PC-3 (cell line): ENCODE measurements around the gene CDC6. TPM values are rescaled to one million over a fixed set of nuclear protein-coding genes. Genes with fewer than 3 reads are reported as not detected.

Source experiments
- ATAC-seq: fragments of 200-7000 bp; cut with Tn5 transposase; 2 replicates; pipeline ENCODE4 v1.9.1; 2020; ENCODE audit warnings: mild to moderate bottlenecking, moderate library complexity
- BruUV-seq: library from RNA; stranded (reverse); fragments of 400-500 nt; replicated peaks from 2 replicates; lab custom pipeline; 2021; lab: Mats Ljungman, UMichigan
- CTCF ChIA-PET: fragments of 300-600 bp; sonication (Branson Sonifier 250); formaldehyde crosslinking; loops from one replicate; lab custom pipeline; 2022; ENCODE audit warnings: antibody characterized with exemption; lab: Charles Lee
- POLR2A ChIA-PET: fragments of 300-600 bp; sonication (Branson Sonifier 250); formaldehyde crosslinking; loops from one replicate; lab custom pipeline; 2022; ENCODE audit warnings: antibody characterized with exemption; ENCODE audit not compliant: unreplicated experiment; lab: Charles Lee
- DNase-seq: peaks from one replicate; pipeline ENCODE4 v3.0.0-alpha.2; 2015
- H2AFZ ChIP-seq: fragments of 300-600 bp; sonication (generic); 2 replicates; pipeline ENCODE4 v1.6.0; 2016; ENCODE audit warnings: antibody characterized with exemption, low read length
- H3F3A ChIP-seq: fragments of 300-600 bp; sonication (generic); one replicate; pipeline ENCODE4 v1.6.0; 2017; ENCODE audit warnings: antibody characterized with exemption, low read length, control low read depth, mild to moderate bottlenecking; ENCODE audit not compliant: unreplicated experiment
- H3K27ac ChIP-seq: fragments of 300-600 bp; sonication (generic); 2 replicates; pipeline ENCODE4 v1.5.1; 2016; ENCODE audit warnings: mild to moderate bottlenecking, low read length
- H3K27me3 ChIP-seq: fragments of 300-600 bp; sonication (generic); 2 replicates; pipeline ENCODE4 v1.6.1; 2016; ENCODE audit warnings: low read length, mixed read lengths
- H3K36me3 ChIP-seq: fragments of 300-600 bp; sonication (generic); 2 replicates; pipeline ENCODE4 v1.6.1; 2016; ENCODE audit warnings: low read depth, mixed run types, low read length, mixed read lengths
- H3K4me1 ChIP-seq: fragments of 300-600 bp; sonication (generic); 2 replicates; pipeline ENCODE4 v1.5.1; 2016; ENCODE audit warnings: low read length; ENCODE audit not compliant: insufficient read depth
- H3K4me2 ChIP-seq: fragments of 300-600 bp; sonication (generic); 2 replicates; pipeline ENCODE4 v1.6.0; 2016; ENCODE audit warnings: low read length
- H3K4me3 ChIP-seq: fragments of 300-600 bp; sonication (generic); 2 replicates; pipeline ENCODE4 v1.5.1; 2016; ENCODE audit warnings: mild to moderate bottlenecking, low read length, mixed read lengths
- H3K79me2 ChIP-seq: fragments of 300-600 bp; sonication (generic); 2 replicates; pipeline ENCODE4 v1.6.1; 2017; ENCODE audit warnings: low read length, mixed read lengths
- H3K9ac ChIP-seq: fragments of 300-600 bp; sonication (generic); 2 replicates; pipeline ENCODE4 v1.6.0; 2016; ENCODE audit warnings: mild to moderate bottlenecking, low read length
- H3K9me2 ChIP-seq: fragments of 300-600 bp; sonication (generic); replicated peaks from 2 replicates; pipeline ENCODE4 v1.6.1; 2016; ENCODE audit warnings: mixed run types, low read length, mixed read lengths
- H3K9me3 ChIP-seq: fragments of 300-600 bp; sonication (generic); 2 replicates; pipeline ENCODE4 v1.6.1; 2016; ENCODE audit warnings: low read length, mixed read lengths
- H4K20me1 ChIP-seq: fragments of 300-600 bp; sonication (generic); 2 replicates; pipeline ENCODE4 v1.6.1; 2016; ENCODE audit warnings: low read length, mixed read lengths
- EZH2 ChIP-seq: fragments of 300-600 bp; sonication (generic); IDR thresholded peaks from one replicate; pipeline ENCODE4 v1.6.1; 2017; ENCODE audit warnings: antibody characterized with exemption, mild to moderate bottlenecking, low read length; ENCODE audit not compliant: unreplicated experiment
- EZH2phosphoT487 ChIP-seq: fragments of 300-600 bp; sonication (generic); IDR thresholded peaks from 2 replicates; pipeline ENCODE4 v1.6.1; 2018; ENCODE audit warnings: mild to moderate bottlenecking, antibody characterized with exemption, low read length, borderline replicate concordance
- intact Hi-C: fragments of 100-400 bp; cut with micrococcal nuclease; formaldehyde crosslinking; loops from 2 replicates; pipeline ENCODE4 v1.9.0; 2023
- total RNA-seq: library from RNA; depleted of rRNA; stranded (reverse); fragments of >200 nt; gene quantifications from 2 replicates; pipeline ENCODE4 v1.2.3, GENCODE V29; 2014
- TF ChIP-seq, protein P1 (sequence below): fragments of 300-600 bp; sonication (generic); conservative IDR thresholded peaks from 2 replicates; pipeline ENCODE4 v1.5.1; 2017; ENCODE audit warnings: antibody characterized with exemption, low read depth, mild to moderate bottlenecking, low read length

Gene CDC6
- total RNA-seq, 1 experiment from 2014 or later = 48.9 TPM

DNA sequence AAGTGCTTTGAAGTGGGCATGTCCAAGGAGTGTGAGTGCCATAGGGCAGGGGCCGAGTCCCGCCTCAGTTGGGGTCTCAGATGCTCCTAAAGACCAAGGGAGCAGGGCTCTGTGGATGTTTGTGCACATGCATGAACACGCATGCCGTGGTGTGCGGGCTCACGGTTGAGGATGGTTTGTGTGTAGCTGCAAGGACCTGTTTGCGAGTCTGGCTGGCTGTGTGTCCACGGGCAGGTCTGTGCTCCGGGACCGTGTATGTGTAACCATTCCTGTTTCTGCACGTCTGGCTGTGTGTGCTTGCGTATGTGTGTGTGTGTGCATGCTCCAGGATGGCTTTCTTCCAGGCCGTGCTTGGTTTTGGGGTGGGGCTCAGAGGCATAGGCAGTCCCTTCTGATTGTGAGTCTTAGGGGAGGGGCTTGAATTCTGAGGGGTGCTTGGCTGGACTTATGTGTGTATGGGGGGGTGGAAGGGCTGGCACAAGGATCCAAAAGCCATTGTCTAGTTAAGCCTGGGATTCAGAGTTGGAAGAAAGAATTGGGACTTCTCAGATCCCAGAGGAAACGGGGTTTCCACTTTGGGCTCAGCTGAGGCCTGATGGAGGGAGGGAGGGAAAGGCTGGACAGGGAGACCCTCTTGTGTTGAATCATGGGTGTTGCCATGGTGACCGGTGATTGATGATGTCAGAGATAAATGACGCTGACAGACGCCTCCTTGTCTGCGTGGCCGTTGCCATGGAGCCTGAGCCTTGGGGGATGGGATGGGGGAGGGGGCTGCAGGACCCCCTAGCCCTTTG is 62.4 kb downstream of the CDC6 start:
- Histone ChIP-seq H3K4me3 (no peak overlapping the region), H3K4me1 (no peaks in the 10 kb centered on the region), H3K79me2 (0 out of 2 replicates have a peak, but pooled peaks cover 3% of the 10 kb centered on the region), H3K36me3 (0 out of 2 replicates have a peak, but pooled peaks cover 2% of the 10 kb centered on the region), H3K27ac (no peak overlapping the region), H4K20me1 (no peaks in the 10 kb centered on the region), H3K27me3 (no peaks in the 10 kb centered on the region), H3K9ac (no peak overlapping the region), H2AFZ (no peak overlapping the region), H3K9me3 (no peaks in the 10 kb centered on the region), H3K9me2 (no peaks in the 10 kb centered on the region), H3K4me2 (no peak overlapping the region), H3F3A (no peaks in the 10 kb centered on the region)
- ATAC-seq (no peak), DNase-seq (no peak)
- POLR2A ChIA-PET = no interaction called here
- CTCF ChIA-PET = no interaction called here
- intact Hi-C loops = no loop called here
- TF ChIP-seq EZH2 = no peak
- TF ChIP-seq, protein P1, sequence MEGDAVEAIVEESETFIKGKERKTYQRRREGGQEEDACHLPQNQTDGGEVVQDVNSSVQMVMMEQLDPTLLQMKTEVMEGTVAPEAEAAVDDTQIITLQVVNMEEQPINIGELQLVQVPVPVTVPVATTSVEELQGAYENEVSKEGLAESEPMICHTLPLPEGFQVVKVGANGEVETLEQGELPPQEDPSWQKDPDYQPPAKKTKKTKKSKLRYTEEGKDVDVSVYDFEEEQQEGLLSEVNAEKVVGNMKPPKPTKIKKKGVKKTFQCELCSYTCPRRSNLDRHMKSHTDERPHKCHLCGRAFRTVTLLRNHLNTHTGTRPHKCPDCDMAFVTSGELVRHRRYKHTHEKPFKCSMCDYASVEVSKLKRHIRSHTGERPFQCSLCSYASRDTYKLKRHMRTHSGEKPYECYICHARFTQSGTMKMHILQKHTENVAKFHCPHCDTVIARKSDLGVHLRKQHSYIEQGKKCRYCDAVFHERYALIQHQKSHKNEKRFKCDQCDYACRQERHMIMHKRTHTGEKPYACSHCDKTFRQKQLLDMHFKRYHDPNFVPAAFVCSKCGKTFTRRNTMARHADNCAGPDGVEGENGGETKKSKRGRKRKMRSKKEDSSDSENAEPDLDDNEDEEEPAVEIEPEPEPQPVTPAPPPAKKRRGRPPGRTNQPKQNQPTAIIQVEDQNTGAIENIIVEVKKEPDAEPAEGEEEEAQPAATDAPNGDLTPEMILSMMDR = no peak
- no peak for TF ChIP-seq EZH2phosphoT487
- BruUV-seq = no TSS peak

DNA sequence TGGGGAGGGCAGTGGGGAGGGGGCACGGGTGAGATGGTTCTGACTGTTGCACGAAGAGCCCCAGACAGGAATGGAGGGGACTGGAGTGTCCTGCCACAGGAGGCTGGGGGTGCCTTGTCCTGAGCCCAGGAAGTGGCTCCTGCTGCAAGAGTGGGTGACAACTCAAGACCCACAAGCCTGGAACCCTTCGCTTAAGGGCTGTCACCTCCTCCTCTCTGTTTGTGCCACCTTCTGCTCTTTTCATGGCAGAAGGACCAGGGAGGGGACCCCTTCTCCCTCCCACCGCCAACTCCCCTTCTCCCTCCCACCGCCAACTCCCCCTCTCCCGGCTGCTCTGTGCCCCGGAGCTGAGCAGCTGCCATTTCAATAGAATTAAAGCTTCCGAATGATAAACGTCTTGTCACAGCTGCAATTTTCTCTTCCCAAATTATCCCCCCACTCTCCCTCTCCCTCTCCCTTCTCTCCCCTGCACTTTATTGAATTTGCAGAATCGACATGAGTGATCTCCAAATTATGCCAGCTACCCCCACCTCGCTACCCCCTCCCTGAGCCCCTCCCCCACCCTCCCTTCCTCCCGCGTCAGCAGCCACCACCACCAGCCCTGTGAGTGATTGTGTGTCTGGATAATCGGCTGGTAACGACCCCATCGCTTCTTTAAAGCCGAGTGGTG is 63.1 kb downstream of the CDC6 start:
- POLR2A ChIA-PET = no interaction called here

More for the DNA sequence above, 63.1 kb downstream of the CDC6 start:
- Histone ChIP-seq H3K9ac (no peak overlapping the region), H3K4me1 (no peaks in the 10 kb centered on the region), H3K9me2 (no peaks in the 10 kb centered on the region), H3K27me3 (no peaks in the 10 kb centered on the region), H3F3A (no peaks in the 10 kb centered on the region), H3K4me3 (no peak overlapping the region), H3K4me2 (no peak overlapping the region), H3K79me2 (0 out of 2 replicates have a peak, but pooled peaks cover 3% of the 10 kb centered on the region), H2AFZ (no peak overlapping the region), H4K20me1 (no peaks in the 10 kb centered on the region), H3K27ac (no peak overlapping the region), H3K36me3 (peaks cover 2% of the 10 kb centered on the region; the same call in 1 of the 2 replicates), H3K9me3 (no peaks in the 10 kb centered on the region)
- no TSS peak for BruUV-seq
- TF ChIP-seq EZH2 (no peak), EZH2phosphoT487 (no peak)
- TF ChIP-seq, protein P1 = no peak
- ATAC-seq (no peak), DNase-seq (no peak)
- CTCF ChIA-PET = interaction anchor here (0.5 kb wide), 1 partner anchor 150 kb away, joined by 3 read pairs; no protein-coding TSS in a partner anchor
- intact Hi-C loops = no loop called here
